Superior temporal gyrus (tissue), 1 donor: ENCODE data around the gene PRDX5.
"Not testable (repeated sequence)": the region's sequence is repeated elsewhere in the genome, so short reads cannot be mapped to it uniquely, and the experiment has no call there.

Experiments used
- DNase-seq: peaks from one replicate; pipeline ENCODE4 v3.0.0-alpha.2; 2016; ENCODE audit errors: extremely low spot score

The PRDX5 gene

DNA sequence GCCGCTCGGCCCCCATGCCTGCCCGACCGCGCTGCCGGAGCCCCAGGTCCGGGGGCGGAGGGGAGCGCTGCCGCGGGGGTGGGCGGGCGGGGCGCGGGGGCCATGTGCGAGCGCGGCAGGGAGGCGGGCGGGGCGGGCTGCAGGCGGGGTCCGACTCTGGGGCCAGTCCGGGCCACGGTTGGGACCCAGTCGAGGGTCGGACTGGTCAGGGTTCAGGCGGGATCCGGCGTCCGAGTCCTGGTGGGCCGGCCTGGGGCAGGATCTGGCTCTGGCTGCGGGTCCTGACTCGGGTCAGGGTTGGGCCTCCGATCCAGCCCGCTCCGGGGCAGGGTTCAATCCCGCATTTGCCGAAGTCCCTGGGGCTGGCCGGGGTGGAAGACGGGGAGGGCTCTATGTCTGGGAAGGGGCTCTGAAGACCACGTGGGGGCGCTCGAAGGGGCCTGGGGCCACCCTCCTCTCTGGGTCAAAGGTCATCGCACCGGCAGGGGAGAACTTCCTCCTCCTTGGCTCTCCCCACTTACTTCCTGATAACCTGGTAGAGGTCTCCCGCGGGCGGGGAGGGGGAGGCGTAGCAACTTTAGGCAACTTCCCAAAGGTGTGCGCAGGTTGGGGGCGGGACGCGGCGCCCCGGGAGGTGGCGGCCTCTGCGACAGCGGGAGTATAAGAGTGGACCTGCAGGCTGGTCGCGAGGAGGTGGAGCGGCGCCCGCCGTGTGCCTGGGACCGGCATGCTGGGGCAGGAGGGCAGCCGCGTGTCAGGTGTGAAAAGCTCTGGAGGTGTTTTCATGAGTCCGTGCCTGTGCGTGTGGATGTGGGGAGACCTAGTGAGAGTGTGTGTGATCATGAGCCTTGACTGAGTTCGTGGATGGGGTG is 12.0 kb upstream of the PRDX5 start:
- DNase-seq: peak; percentile 42

DNA sequence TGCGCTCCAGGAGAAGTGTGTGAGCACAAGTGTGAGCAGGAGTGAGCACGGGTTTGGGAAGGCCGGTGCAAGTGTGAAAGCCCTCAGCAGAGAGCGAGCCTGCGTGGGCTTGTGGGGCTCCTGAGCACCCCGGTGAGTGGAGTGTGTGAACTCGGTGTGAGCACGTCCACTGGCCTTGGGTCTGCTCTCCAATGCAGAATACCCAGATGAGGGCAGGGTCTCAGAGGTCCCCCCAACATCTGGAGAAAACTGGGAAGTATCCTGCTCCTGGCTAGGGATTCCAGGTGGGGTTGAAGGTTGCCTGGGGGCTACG is 11.4 kb upstream of the PRDX5 start:
- DNase-seq: no peak

GRCh38 chr11:64306876-64307622 is 10.9 kb upstream of the PRDX5 start:
- DNase-seq: no peak

DNA sequence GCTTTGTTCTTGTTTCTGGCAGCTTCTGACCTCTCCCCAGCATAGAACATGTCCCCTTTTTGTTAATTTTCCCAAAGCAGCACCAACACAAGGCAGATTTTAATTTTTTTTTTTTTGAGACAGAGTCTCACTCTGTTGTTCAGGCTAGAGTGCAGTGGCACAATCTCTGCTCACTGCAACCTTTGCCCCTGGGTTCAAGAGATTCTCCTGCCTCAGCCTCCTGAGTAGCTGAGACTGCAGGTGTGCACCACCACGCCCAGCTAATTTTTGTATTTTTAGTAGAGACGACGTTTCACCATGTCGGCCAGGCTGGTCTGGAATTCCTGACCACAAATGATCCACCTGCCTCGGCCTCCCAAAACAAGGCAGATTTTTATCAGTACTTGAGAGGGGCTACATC is 10.1 kb upstream of the PRDX5 start:
- not testable (repeated sequence) for DNase-seq

DNA sequence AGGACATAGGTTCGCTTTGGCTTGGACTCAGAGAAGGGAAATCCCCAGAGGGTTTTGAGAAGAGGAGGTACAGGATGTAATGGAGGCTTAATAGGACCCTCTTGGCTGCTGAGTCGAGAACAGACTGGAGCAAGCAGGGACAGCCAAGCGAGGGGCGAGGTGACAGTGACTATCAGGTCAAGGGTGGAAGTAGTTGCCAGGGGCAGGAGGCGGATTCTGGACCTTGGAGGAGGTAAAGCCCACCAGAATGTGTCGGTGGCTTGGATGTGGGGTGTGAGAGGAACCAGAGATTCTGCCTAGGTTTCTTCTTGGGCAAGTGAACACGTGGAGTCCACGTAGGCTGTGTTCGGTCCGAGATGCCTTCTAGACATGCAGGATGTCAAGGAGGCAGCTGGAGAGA is 5.0 kb upstream of the PRDX5 start:
- DNase-seq: no peak

GRCh38 chr11:64313491-64314145 is 4.3 kb upstream of the PRDX5 start:
- no peak for DNase-seq

GRCh38 chr11:64314146-64314804 is 3.6 kb upstream of the PRDX5 start:
- DNase-seq: no peak

DNA sequence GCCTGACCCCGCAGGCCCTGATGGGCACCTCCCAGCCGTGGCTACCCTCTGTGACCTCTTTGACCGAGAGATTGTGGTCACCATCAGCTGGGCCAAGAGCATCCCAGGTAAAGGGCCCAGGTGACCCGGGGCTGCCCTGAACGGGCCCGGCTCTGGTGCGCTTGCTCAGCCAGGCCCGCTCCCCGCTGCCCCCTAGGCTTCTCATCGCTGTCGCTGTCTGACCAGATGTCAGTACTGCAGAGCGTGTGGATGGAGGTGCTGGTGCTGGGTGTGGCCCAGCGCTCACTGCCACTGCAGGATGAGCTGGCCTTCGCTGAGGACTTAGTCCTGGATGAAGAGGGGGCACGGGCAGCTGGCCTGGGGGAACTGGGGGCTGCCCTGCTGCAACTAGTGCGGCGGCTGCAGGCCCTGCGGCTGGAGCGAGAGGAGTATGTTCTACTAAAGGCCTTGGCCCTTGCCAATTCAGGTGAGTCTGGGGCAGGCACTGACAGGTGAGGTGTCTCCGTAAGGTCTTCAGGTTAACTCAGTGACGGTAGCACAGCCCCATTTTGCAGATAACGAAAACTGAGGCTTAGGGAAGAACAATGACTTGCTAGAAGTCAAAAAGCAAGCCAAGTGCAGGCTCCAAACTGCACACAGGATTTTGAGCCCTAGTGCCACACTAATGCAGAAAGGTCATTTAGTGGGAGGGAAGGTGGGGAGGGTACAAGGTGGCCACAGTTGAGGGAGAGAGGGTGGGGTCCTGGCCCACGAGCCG is 2.9 kb upstream of the PRDX5 start:
- DNase-seq: no peak

GRCh38 chr11:64315667-64316526 is 2.0 kb upstream of the PRDX5 start:
- DNase-seq: not testable (repeated sequence)

DNA sequence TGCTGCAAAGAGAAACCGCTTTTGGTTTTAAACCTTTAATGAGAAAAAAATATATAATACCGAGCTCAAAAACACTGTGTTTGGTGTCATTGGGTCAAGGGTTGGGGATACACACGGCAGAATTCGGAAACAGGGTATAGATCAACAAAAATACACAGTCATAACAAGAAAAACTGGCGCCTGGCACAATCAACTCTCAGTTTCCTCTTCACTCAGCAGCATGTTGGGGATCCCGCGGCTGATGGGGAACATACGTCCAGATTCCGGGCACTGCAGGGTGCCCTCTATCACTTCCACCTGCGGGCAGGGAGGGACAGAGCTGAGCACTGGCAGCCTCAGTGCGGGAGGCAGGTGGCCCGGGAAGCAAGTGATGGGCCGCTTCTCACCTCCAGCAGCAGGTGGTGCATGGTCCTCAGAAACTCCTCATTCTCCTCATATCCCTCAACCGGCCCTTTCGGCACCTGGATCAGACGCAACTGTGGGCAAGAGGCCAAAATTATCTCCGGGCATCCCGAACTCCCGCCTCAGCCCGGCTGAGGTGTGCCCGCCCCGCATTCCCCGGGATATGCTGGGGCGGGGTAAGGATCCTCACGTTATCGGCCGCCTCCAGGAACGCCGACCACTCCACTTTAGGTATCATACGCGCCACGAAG is 1.1 kb upstream of the PRDX5 start:
- DNase-seq: no peak

- peak; percentile 99 for DNase-seq
Measured at GRCh38 chr11:64317325-64317960, 478 bp upstream of the PRDX5 start, which contains the start of gene TRMT112. TRMT112 (minus strand) TSS chr11:64317559; CDS start chr11:64317526, 33 bp downstream.

DNA sequence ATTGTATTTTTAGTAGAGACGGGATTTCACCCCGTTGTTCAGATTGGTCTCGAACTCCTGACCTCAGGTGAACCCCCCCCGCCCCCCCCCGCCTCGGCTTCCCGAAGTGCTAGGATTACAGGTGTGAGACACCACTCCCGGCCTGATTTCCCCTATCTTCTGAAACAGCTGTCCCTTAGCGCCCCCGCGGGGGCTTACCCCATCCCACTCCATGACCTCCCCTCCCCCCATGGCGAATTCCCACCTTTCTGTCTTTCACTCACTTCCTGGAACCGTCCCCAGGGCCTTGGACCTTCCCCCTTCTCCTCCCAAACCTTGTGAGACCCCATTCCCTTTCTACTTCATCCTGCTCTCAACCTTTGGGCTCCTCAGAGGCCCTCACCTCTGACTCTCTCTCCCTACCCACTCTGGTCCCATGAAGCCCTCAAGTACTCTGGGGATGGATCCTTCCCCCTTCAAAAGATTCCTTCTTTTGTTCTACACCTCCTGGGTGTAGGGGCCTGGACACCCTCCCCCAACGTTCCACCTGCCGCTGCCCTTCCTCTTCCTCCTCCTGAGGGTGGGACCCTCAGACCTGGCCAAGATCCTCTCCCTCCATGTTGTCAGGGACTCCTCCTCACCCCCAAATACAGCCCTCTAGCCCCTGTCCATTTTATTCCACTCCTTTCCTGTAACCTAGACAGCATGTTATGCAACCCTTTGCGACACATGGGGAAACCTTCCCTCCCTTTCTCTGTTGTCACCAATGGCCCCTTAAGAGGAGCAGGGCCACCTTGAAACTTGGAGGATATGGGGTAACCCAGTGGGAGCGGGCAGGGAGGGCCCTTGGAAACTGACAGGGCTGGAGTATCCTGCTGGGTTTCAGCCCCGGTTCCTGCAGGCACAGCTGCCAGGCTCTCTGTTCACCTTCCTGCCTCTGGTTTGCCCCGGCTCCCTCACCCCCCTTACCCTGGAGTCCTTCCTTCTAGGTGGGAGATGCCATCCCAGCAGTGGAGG is 1.1 kb downstream of the PRDX5 start:
- no peak for DNase-seq

DNA sequence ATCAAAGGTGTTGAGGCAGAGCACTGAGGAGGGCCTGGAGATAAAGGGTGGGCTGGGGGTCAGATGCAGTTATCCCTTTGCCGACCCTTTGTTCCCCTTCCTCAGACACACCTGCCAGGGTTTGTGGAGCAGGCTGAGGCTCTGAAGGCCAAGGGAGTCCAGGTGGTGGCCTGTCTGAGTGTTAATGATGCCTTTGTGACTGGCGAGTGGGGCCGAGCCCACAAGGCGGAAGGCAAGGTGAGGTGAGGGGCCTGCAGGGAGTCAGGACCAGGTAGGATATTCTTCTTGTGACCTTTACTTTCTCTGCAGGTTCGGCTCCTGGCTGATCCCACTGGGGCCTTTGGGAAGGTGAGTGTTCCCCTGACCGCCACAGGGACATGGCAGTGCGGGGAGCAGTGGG is 2.6 kb downstream of the PRDX5 start:
- DNase-seq: no peak

DNA sequence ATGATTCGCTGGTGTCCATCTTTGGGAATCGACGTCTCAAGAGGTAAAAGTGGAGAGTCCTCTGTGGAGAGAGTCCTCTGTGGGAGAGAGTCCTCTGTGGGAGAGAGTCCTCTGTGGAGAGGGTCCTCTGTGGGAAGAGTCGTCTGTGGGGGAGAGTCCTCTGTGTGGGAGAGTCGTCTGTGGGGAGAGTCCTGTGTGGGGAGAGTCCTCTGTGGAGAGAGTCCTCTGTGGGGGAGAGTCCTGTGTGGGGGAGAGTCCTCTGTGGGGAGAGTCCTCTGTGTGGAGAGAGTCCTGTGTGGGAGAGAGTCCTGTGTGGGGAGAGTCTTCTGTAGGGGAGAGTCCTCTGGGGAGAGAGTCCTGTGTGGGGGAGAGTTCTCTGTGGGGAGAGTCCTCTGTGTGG is 3.1 kb downstream of the PRDX5 start:
- DNase-seq: no peak

- DNase-seq: no peak
Measured at GRCh38 chr11:64321533-64321932, 3.6 kb downstream of the PRDX5 start.

DNA sequence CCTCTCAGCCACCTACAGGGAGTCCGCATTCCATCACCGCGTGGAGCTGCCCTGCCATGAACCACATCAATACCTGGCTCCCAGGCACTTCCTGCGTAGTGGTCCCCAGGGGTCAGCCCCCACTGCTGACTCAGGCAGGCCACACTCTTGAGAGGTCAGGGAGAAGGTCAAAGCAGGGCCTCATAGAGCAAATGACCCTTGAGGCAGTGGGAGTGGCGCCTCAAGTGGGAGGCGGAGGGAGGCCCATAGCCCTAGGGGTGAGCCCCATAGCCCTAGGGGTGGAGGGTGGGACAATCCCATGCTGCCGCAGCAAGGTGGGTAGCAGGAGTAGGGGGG is 5.0 kb downstream of the PRDX5 start:
- DNase-seq: no peak

DNA sequence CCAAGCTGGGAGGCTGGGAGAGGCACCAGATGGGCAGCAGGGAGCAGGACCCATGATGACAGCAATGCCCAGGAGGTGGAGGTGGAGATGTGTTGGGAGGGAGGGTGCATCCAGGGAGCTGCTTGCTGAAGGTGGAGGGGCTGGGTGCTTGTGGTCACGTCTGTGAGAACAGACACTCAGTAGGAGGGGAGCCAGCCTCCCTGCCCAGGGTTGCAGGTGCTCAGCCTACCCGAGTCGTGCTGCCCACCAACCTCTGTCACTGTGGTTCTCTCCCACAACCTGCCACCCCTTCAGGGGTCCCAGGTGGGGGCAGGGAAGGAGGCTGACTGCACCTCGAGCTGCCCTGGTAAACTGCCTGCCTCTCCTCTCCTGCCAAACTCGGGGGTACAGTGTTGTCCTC is 5.5 kb downstream of the PRDX5 start:
- DNase-seq: no peak

DNA sequence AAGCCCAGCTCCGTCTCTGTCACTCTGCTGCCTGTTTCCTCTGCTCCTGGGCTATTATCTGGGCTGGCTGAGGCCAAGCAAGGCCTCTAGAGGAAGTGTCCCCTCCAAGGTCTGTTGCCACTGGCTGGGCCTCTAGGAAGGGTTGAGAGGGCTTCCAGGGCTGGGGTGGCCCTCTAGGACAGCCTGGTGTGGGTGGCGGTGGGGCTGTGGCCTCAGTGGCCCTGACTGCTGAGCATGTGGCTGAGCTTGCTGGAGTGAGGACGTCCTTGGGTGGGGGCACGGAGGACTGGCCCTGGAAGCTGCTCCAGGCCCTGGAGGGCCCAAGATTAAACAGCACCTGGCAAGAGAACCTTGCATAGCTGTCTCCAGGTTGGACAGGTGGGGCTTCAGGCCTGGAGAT is 6.1 kb downstream of the PRDX5 start:
- not testable (repeated sequence) for DNase-seq
